ENCODE results near the gene RAPGEF4.

GRCh38 chr2:172869861-172870260 is 134.2 kb downstream of the RAPGEF4 start:
- TF ChIP-seq AKNA (CRISPR knock-in tag; IDR thresholded peaks at IDR 0.05; ENCODE audit: borderline replicate concordance): no peak
- no peak for TF ChIP-seq CTCF (CRISPR knock-in tag; IDR thresholded peaks at IDR 0.05)
- TF ChIP-seq, protein P1, sequence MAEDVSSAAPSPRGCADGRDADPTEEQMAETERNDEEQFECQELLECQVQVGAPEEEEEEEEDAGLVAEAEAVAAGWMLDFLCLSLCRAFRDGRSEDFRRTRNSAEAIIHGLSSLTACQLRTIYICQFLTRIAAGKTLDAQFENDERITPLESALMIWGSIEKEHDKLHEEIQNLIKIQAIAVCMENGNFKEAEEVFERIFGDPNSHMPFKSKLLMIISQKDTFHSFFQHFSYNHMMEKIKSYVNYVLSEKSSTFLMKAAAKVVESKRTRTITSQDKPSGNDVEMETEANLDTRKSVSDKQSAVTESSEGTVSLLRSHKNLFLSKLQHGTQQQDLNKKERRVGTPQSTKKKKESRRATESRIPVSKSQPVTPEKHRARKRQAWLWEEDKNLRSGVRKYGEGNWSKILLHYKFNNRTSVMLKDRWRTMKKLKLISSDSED (CRISPR knock-in tag; IDR thresholded peaks at IDR 0.05): no peak
- no peak for TF ChIP-seq ZNF850 (CRISPR knock-in tag; conservative IDR thresholded peaks at IDR 0.05)
- no peak for TF ChIP-seq KAT7 (CRISPR knock-in tag; IDR thresholded peaks at IDR 0.05; ENCODE audit: borderline replicate concordance)
- TF ChIP-seq NFYB (CRISPR knock-in tag; IDR thresholded peaks at IDR 0.05): no peak
- TF ChIP-seq, protein P2, sequence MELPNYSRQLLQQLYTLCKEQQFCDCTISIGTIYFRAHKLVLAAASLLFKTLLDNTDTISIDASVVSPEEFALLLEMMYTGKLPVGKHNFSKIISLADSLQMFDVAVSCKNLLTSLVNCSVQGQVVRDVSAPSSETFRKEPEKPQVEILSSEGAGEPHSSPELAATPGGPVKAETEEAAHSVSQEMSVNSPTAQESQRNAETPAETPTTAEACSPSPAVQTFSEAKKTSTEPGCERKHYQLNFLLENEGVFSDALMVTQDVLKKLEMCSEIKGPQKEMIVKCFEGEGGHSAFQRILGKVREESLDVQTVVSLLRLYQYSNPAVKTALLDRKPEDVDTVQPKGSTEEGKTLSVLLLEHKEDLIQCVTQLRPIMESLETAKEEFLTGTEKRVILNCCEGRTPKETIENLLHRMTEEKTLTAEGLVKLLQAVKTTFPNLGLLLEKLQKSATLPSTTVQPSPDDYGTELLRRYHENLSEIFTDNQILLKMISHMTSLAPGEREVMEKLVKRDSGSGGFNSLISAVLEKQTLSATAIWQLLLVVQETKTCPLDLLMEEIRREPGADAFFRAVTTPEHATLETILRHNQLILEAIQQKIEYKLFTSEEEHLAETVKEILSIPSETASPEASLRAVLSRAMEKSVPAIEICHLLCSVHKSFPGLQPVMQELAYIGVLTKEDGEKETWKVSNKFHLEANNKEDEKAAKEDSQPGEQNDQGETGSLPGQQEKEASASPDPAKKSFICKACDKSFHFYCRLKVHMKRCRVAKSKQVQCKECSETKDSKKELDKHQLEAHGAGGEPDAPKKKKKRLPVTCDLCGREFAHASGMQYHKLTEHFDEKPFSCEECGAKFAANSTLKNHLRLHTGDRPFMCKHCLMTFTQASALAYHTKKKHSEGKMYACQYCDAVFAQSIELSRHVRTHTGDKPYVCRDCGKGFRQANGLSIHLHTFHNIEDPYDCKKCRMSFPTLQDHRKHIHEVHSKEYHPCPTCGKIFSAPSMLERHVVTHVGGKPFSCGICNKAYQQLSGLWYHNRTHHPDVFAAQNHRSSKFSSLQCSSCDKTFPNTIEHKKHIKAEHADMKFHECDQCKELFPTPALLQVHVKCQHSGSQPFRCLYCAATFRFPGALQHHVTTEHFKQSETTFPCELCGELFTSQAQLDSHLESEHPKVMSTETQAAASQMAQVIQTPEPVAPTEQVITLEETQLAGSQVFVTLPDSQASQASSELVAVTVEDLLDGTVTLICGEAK (IDR thresholded peaks at IDR 0.05): no peak
- TF ChIP-seq, protein P2 (CRISPR knock-in tag; IDR thresholded peaks at IDR 0.05): no peak
- TF ChIP-seq, protein P3, sequence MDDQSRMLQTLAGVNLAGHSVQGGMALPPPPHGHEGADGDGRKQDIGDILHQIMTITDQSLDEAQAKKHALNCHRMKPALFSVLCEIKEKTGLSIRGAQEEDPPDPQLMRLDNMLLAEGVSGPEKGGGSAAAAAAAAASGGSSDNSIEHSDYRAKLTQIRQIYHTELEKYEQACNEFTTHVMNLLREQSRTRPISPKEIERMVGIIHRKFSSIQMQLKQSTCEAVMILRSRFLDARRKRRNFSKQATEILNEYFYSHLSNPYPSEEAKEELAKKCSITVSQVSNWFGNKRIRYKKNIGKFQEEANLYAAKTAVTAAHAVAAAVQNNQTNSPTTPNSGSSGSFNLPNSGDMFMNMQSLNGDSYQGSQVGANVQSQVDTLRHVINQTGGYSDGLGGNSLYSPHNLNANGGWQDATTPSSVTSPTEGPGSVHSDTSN (CRISPR knock-in tag; IDR thresholded peaks at IDR 0.05; ENCODE audit: borderline replicate concordance): no peak
- no peak for TF ChIP-seq SMARCE1 (IDR thresholded peaks at IDR 0.05; ENCODE audit: borderline replicate concordance)
- TF ChIP-seq, protein P4, sequence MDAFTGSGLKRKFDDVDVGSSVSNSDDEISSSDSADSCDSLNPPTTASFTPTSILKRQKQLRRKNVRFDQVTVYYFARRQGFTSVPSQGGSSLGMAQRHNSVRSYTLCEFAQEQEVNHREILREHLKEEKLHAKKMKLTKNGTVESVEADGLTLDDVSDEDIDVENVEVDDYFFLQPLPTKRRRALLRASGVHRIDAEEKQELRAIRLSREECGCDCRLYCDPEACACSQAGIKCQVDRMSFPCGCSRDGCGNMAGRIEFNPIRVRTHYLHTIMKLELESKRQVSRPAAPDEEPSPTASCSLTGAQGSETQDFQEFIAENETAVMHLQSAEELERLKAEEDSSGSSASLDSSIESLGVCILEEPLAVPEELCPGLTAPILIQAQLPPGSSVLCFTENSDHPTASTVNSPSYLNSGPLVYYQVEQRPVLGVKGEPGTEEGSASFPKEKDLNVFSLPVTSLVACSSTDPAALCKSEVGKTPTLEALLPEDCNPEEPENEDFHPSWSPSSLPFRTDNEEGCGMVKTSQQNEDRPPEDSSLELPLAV (CRISPR knock-in tag; conservative IDR thresholded peaks at IDR 0.05; ENCODE audit: low read depth): no peak
- no peak for TF ChIP-seq ZNF343 (CRISPR knock-in tag; IDR thresholded peaks at IDR 0.05)
- no peak for TF ChIP-seq MAX (IDR thresholded peaks at IDR 0.05)
- TF ChIP-seq SKI (IDR thresholded peaks at IDR 0.05; ENCODE audit: partially characterized antibody): no peak
- TF ChIP-seq ZNF530 (CRISPR knock-in tag; IDR thresholded peaks at IDR 0.05; ENCODE audit: low read depth): no peak

Measured in HepG2 (cell line).